ENCODE measurements around the gene IMPDH1.

Gene IMPDH1

GRCh38 chr7:128447941-128448564, 38.3 kb upstream of the IMPDH1 start:
- no peak for TF ChIP-seq ZNF274 (IDR thresholded peaks at IDR 0.05; ENCODE audit: low read depth, low read length)
- H3K4me3 ChIP-seq (ENCODE audit: low read length), result no peak overlapping the region

DNA sequence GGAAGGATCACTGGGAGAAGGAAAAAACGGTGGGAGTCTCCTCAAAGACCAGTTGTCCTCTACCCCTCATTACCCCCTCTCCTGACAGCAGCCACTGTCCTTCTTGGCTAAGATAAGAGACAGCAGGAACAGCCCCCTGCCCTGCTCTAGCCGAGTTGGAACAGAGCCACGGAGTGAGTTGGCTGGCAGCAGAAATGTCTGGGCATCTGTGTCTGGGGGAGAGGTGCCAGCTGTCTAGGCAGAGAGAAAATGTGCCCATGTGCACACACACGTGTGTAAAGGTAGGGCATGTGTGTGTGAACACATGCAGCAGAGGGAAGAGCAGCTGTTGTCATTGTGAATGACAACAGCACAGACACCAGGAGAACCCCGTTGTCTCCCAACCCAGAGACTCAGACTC, 36.5 kb upstream of the IMPDH1 start:
- no peak overlapping the region for H3K4me3 ChIP-seq (ENCODE audit: low read length)
- no peak for TF ChIP-seq ZNF274 (IDR thresholded peaks at IDR 0.05; ENCODE audit: low read depth, low read length)

DNA sequence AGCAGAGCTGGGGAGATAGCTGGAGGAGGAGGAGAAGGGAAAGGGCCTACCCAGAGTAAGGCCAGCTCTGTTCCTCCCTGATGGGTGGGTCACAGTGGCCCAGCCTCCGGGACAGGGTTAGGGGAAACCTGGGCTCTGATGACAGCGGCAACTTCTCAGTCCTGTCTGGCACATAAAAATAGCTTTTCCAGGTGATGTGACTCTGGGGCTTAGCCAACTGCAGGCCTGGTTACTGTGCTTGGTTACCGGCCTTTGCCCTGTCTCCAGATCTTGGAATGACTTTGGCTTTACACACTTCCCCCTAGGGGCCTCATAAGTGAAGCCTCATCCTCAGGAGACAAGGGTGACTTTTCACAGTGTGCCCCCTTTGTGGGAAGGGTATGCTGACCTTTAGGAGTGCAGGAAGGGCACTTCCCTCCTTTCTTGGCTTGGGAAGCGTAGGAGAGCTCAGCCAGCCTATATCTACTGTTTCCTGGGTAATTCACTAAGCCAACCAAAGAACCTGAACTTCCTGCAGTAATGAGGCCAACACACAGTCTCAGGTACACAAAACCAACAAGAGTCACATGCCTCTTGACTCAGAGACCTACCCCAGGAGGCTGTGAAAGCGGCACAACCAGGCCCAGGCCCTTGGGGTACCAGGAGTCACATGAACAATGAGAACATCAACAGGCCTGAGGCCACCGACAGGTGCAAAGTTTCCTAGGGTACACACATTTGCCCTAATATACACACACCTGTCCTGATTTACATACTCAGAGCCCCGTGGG, 34.2 kb upstream of the IMPDH1 start:
- TF ChIP-seq ZNF274 (IDR thresholded peaks at IDR 0.05; ENCODE audit: low read depth, low read length), result no peak

DNA sequence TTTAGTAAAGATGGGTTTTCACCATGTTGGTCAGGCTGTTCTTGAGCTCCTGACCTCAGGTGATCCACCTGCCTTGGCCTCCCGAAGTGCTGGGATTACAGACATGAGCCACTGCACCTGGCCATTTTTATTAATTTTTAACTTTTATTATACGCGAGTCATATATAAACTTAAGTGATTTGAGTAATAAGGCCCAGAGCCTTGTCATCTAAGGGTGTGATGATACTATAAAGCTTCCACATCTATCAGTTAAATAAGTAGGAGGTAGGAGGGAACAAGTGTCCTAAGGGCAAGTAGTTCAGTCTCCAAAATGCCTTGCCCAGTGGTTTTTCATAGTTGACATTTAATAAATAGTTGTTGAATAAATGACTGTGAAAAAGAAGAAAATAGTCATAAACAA, 32.6 kb upstream of the IMPDH1 start:
- TF ChIP-seq ZNF274 (IDR thresholded peaks at IDR 0.05; ENCODE audit: low read depth, low read length), result no peak
- no peak overlapping the region for H3K4me3 ChIP-seq (ENCODE audit: low read length)

More for the DNA sequence above, 34.2 kb upstream of the IMPDH1 start:
- H3K4me3 ChIP-seq (ENCODE audit: low read length), result no peak overlapping the region

- H3K4me3 ChIP-seq (ENCODE audit: low read length), result no peak overlapping the region
- no peak for TF ChIP-seq ZNF274 (IDR thresholded peaks at IDR 0.05; ENCODE audit: low read depth, low read length)
Observed at GRCh38 chr7:128437426-128438332, 27.9 kb upstream of the IMPDH1 start.

DNA sequence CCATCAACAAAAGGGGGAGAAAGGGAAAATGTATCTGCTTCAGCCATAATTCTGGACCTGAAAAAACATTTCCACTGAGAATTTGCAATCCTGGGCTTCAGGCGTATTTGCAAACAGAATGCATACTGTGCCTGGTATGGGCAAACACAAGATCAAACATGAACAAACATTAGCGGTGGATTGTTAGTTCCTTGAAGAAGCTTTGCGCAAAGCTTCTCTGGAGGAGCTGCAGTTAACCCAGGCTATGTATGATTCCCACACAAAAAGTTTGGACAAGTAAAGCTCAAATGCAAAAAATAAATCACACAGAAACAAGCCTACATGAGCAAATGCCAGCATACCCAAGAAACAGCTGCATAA, 25.5 kb upstream of the IMPDH1 start:
- no peak for TF ChIP-seq ZNF274 (IDR thresholded peaks at IDR 0.05; ENCODE audit: low read depth, low read length)
- H3K4me3 ChIP-seq (ENCODE audit: low read length), result no peak overlapping the region

- no peak for TF ChIP-seq ZNF274 (IDR thresholded peaks at IDR 0.05; ENCODE audit: low read depth, low read length)
- no peak overlapping the region for H3K4me3 ChIP-seq (ENCODE audit: low read length)
Observed at GRCh38 chr7:128434413-128435326, 24.9 kb upstream of the IMPDH1 start.

- TF ChIP-seq ZNF274 (IDR thresholded peaks at IDR 0.05; ENCODE audit: low read depth, low read length), result no peak
- no peak overlapping the region for H3K4me3 ChIP-seq (ENCODE audit: low read length)
Observed at GRCh38 chr7:128431754-128432153, 22.0 kb upstream of the IMPDH1 start.

- TF ChIP-seq ZNF274 (IDR thresholded peaks at IDR 0.05; ENCODE audit: low read depth, low read length), result no peak
Observed at GRCh38 chr7:128431221-128431620, 21.4 kb upstream of the IMPDH1 start.

GRCh38 chr7:128430207-128430606, 20.4 kb upstream of the IMPDH1 start:
- no peak overlapping the region for H3K4me3 ChIP-seq (ENCODE audit: low read length)
- no peak for TF ChIP-seq ZNF274 (IDR thresholded peaks at IDR 0.05; ENCODE audit: low read depth, low read length)

More at GRCh38 chr7:128431221-128431620, 21.4 kb upstream of the IMPDH1 start:
- no peak overlapping the region for H3K4me3 ChIP-seq (ENCODE audit: low read length)

GRCh38 chr7:128427289-128427891, 17.6 kb upstream of the IMPDH1 start:
- no peak overlapping the region for H3K4me3 ChIP-seq (ENCODE audit: low read length)
- TF ChIP-seq ZNF274 (IDR thresholded peaks at IDR 0.05; ENCODE audit: low read depth, low read length), result no peak

DNA sequence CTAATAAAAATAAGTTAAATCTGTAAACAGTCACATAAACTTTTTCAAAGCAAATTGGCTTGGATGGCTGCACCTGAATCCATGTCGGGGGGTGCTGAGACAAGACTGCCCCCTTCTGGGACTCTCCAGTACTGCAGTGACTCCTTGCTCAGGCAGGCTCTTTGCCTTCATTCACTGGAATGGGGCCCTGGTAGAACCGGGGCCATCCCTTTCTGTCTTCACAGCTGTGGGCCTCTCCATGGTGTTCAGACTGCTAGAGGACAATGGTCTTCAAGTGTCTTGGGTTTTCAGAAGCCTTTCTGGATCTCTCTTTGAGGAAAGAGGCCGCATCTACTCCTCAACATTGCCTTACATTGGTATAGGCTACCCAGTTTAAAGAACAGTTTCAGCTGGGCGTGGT, 16.1 kb upstream of the IMPDH1 start:
- no peak for TF ChIP-seq ZNF274 (IDR thresholded peaks at IDR 0.05; ENCODE audit: low read depth, low read length)
- no peak overlapping the region for H3K4me3 ChIP-seq (ENCODE audit: low read length)

DNA sequence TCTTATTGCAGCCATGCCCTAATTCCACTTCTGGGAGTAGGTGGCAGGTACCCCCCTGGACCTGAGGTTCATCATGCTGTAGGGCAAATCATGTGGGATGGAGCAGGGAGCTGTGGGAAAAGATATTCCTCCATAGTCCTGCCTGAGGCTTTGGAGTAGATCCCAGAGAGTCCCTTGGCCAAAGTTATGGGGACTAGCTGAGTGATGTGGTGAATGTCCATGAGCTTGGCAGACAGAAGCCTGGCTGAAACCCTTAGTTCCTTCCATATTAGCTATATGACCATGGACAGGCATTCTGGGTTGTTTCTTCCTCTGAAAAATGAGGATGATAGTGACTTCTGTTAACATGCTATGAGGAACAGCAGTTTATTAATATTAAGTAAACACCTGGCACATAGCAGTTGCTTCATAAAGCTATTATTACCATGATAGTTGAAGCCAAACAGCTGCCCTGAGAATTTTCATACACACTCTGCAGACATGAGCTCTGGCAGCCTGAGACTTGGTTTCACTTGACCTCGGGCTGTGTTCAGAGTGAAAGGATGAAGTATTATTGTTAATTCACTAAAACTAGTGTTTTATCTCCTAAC, 15.0 kb upstream of the IMPDH1 start:
- no peak overlapping the region for H3K4me3 ChIP-seq (ENCODE audit: low read length)
- TF ChIP-seq ZNF274 (IDR thresholded peaks at IDR 0.05; ENCODE audit: low read depth, low read length), result no peak
